Stomach (tissue), 4 donors: Measurements from ENCODE around the gene CPLANE2.

Experiments
- CTCF ChIP-seq, 7 experiments: fragments of 450-650 bp in 4 of 7; fragments of 200-600 bp in 3 of 7; sonication (generic) in 3 of 7; IDR thresholded peaks; one replicate each; pipeline ENCODE4 v1.5.1; 2016 to 2019; ENCODE audit warnings: antibody characterized with exemption in 7 of 7, control low read depth in 2 of 7, mild to moderate bottlenecking in 1 of 7
- POLR2A ChIP-seq, 4 donors: fragments of 450-650 bp; IDR thresholded peaks; one replicate each; pipeline ENCODE4 v1.6.1; 2016; ENCODE audit warnings: antibody characterized with exemption in 4 of 4, control low read depth in 2 of 4, mild to moderate bottlenecking in 1 of 4, moderate library complexity in 1 of 4

GRCh38 chr1:16253332-16253922 lies 16.4 kb upstream of the CPLANE2 start:
- TF ChIP-seq CTCF (IDR thresholded peaks at IDR 0.05) (no peak), POLR2A (IDR thresholded peaks at IDR 0.05) (no peak)
